LNCaP clone FGC (cell line): ENCODE measurements around the gene MATCAP1.

Source experiments
- DNase-seq: peaks from one replicate; pipeline ENCODE4 v3.0.0-alpha.2; 2011; ENCODE audit warnings: low read depth
- H3K4me3 ChIP-seq: 2 replicates; pipeline ENCODE4 v1.5.1; 2011; ENCODE audit warnings: mild to moderate bottlenecking, low read depth, low read length, control low read depth
- CTCF ChIP-seq: IDR thresholded peaks from 2 replicates; pipeline ENCODE4 v1.5.1; 2012; ENCODE audit warnings: mild to moderate bottlenecking; ENCODE audit not compliant: control insufficient read depth, insufficient read depth; ENCODE audit errors: extremely low read depth

Gene MATCAP1

GRCh38 chr16:67183627-67184452, at the start of gene MATCAP1:
MATCAP1 (minus strand) TSS chr16:67183963; CDS start chr16:67180610, 3,353 bp downstream.
- H3K4me3 ChIP-seq: peak within 1 kb of the TSS; percentile 80
- no peak for TF ChIP-seq CTCF
- peak; percentile 94 for DNase-seq

DNA sequence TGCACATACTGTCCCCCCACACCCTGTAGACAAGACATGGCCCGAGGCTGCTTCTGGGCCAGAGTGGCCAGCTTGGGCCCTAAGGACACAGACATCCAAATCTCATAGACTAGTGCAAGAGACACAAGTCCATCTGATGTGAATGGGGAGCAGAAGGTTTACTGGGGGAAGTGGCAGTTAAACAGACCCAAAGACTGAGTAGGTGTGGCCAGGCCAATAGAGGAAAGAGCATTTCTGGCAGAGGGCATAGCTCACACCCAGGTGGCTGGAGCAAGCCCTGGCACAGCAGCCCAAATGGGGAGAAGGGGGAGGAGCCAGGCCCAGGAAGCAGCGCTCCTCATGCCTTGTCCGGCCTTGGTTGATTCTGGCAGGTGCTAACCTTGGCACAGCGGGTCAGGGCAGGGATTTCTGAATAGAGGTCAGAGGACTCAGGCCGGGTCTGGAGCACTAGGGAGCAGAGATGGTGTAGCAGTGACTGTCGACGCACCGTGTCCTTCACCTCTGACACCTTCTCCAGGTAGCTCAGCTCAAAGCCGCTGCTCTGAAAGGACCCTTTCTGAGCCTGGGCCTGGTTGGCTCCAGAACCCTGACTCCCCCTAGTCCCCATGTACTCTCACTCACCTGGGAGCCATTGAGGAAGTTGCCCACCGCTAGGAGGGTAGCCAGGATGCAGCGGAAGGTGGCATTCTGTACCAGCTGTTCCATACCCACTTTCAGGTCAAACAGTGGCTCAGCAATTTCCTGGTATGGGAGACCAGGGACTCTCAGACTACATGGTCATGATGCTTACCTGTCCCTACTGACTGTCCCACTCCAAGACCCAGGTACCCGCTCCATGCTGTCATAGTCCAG, 47.3 kb upstream of the MATCAP1 start:
- no peak overlapping the region for H3K4me3 ChIP-seq
- DNase-seq: no peak
- no peak for TF ChIP-seq CTCF

DNA sequence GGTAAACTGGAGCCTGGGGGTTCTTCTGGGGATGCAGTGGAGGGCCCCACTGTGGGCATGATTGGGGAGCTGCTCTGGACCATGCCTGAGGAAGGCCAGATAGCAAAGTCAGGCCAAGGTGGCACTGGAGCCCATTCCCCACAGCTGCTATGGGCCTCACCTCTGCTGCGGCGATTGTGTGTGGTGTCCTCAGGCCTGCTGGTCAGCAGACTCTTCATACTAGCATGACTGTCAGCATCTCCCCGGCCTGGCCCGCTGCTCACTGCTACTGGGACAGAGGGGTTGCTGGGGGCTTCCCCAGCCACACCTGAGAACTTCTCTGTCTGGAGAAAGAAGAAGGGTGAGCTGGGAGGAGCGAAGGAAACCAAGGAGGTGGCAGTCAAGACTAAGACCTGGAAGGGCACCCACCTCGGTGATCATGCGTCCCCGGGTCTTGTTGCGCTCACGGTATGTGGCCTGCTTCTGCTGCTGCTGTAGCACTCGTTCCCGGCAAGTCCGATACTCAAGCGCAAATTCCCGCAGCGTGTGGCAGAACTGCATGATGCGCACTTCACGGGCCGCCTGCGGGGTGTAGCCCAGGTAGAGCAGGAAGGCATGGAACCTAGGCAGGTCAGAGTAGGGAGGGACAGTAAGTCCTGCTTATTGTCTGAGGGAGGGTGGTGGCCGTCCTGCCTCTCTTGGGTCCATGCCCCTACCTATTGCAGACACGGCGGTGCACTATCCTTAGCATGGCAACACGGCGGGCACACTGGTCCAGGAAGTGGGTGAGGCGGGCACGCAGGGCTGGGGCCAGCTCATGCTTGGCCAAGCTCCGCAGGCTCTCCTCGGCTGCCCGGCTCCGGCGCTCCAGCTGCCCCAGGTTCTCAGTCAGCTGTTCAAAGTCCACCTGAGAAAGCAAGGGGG, 46.4 kb upstream of the MATCAP1 start:
- DNase-seq: no peak

DNA sequence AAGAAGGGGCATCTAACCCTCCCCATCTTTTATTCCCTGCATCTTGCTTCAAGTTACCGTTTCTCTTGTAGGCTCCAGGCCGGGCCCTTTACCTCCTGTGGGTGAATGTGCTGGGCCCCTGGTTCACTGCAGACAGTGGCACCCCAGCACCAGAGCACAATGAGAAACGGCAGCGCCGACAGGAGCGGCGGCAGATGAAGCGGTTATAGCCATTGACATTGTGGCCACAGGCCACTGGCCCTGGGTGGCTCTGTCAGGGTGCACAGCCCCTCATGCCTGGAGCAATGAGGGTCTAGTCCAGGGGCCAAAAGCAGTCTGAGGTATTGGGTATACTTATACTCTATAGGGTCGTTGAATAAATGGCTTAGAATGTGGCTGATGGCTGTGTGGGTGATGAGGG, 45.1 kb upstream of the MATCAP1 start:
- no peak overlapping the region for H3K4me3 ChIP-seq
- no peak for TF ChIP-seq CTCF
- DNase-seq: no peak

More for the DNA sequence above, 46.4 kb upstream of the MATCAP1 start:
- TF ChIP-seq CTCF: no peak
- no peak overlapping the region for H3K4me3 ChIP-seq

GRCh38 chr16:67228034-67228785, 44.4 kb upstream of the MATCAP1 start:
- DNase-seq: no peak
- H3K4me3 ChIP-seq: peak overlapping the region; percentile 100
- TF ChIP-seq CTCF: no peak

DNA sequence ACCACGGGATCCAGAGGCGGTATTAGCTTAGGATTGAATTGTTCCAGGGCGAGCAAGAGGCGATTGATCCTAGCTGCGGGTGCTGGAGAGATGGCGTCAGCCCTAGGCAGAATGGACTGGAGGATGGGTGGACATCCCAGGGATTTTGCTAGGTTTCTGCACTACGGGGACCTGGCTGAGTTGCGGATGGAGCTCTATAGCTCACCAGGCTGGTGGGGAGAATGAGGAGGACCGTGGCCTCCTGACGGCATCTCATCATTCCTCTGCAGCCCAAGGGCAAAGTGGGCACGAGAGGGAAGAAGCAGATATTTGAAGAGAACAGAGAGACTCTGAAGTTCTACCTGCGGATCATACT, 43.8 kb upstream of the MATCAP1 start:
- H3K4me3 ChIP-seq: peak overlapping the region; percentile 100
- DNase-seq: no peak
- TF ChIP-seq CTCF: no peak
